Memory B cell (primary cell): ENCODE data around the gene COX7A2L.

Source experiments
- ATAC-seq: fragments of 150-1000 bp; cut with Tn5 transposase; 2 replicates; pipeline ENCODE4 v1.10.0; 2021; ENCODE audit warnings: low read depth, mild to moderate bottlenecking, moderate library complexity
- DNase-seq, 2 donors: peaks; one replicate each; pipeline ENCODE4 v3.0.0; 2022; ENCODE audit warnings: low spot score in 2 of 2
- H3K27ac Mint-ChIP-seq: one replicate; pipeline ENCODE4 v1.8.0; 2022; ENCODE audit warnings: mild to moderate bottlenecking, moderate library complexity, mixed read lengths
- H3K27me3 Mint-ChIP-seq: one replicate; pipeline ENCODE4 v1.8.0; 2022; ENCODE audit warnings: mixed read lengths
- H3K36me3 Mint-ChIP-seq: one replicate; pipeline ENCODE4 v1.8.0; 2022; ENCODE audit warnings: mild to moderate bottlenecking, mixed read lengths
- H3K4me1 Mint-ChIP-seq: one replicate; pipeline ENCODE4 v1.8.0; 2022; ENCODE audit warnings: mixed read lengths
- H3K4me3 Mint-ChIP-seq: one replicate; pipeline ENCODE4 v1.8.0; 2022; ENCODE audit warnings: mild to moderate bottlenecking, moderate library complexity, mixed read lengths
- H3K9me3 Mint-ChIP-seq: one replicate; pipeline ENCODE4 v1.8.0; 2022; ENCODE audit warnings: mixed read lengths

The COX7A2L gene

GRCh38 chr2:42328148-42328833, 32.7 kb downstream of the COX7A2L start:
- H3K4me3 Mint-ChIP-seq, result no peak overlapping the region
- DNase-seq, result no peak
- H3K4me1 Mint-ChIP-seq, result no peaks in the 10 kb centered on the region
- no peak overlapping the region for H3K27ac Mint-ChIP-seq
- peaks cover 31% of the 10 kb centered on the region for H3K36me3 Mint-ChIP-seq
- no peak for ATAC-seq
- H3K27me3 Mint-ChIP-seq, result no peaks in the 10 kb centered on the region
- no peaks in the 10 kb centered on the region for H3K9me3 Mint-ChIP-seq

GRCh38 chr2:42327125-42327524, 33.9 kb downstream of the COX7A2L start:
- peak overlapping the region; percentile 36 for H3K27ac Mint-ChIP-seq
- H3K9me3 Mint-ChIP-seq, result no peaks in the 10 kb centered on the region
- peaks cover 23% of the 10 kb centered on the region for H3K36me3 Mint-ChIP-seq
- DNase-seq, result no peak
- no peak overlapping the region for H3K4me3 Mint-ChIP-seq
- no peaks in the 10 kb centered on the region for H3K4me1 Mint-ChIP-seq
- ATAC-seq, result no peak
- no peaks in the 10 kb centered on the region for H3K27me3 Mint-ChIP-seq

GRCh38 chr2:42325609-42326008, 35.4 kb downstream of the COX7A2L start:
- H3K4me1 Mint-ChIP-seq, result no peaks in the 10 kb centered on the region
- DNase-seq (no peak), ATAC-seq (no peak)
- H3K9me3 Mint-ChIP-seq, result no peaks in the 10 kb centered on the region
- H3K4me3 Mint-ChIP-seq, result no peak overlapping the region
- peaks cover 16% of the 10 kb centered on the region for H3K36me3 Mint-ChIP-seq
- H3K27ac Mint-ChIP-seq, result peak overlapping the region; percentile 45
- H3K27me3 Mint-ChIP-seq, result no peaks in the 10 kb centered on the region

- H3K27me3 Mint-ChIP-seq, result no peaks in the 10 kb centered on the region
- H3K27ac Mint-ChIP-seq, result no peak overlapping the region
- H3K4me1 Mint-ChIP-seq, result no peaks in the 10 kb centered on the region
- H3K36me3 Mint-ChIP-seq, result peaks cover 14% of the 10 kb centered on the region
- ATAC-seq, result no peak
- no peak for DNase-seq
- no peaks in the 10 kb centered on the region for H3K9me3 Mint-ChIP-seq
- no peak overlapping the region for H3K4me3 Mint-ChIP-seq
These were observed 36.1 kb downstream of the COX7A2L start for GRCh38 chr2:42324949-42325348.

GRCh38 chr2:42324244-42324643, 36.8 kb downstream of the COX7A2L start:
- DNase-seq, result no peak
- peaks cover 9% of the 10 kb centered on the region for H3K36me3 Mint-ChIP-seq
- no peaks in the 10 kb centered on the region for H3K27me3 Mint-ChIP-seq

GRCh38 chr2:42321452-42322064, 39.5 kb downstream of the COX7A2L start:
- H3K36me3 Mint-ChIP-seq, result peaks cover 16% of the 10 kb centered on the region
- no peak for DNase-seq
- H3K4me1 Mint-ChIP-seq, result no peaks in the 10 kb centered on the region
- H3K4me3 Mint-ChIP-seq, result no peak overlapping the region
- peak overlapping the region; percentile 35 for H3K27ac Mint-ChIP-seq
- H3K27me3 Mint-ChIP-seq, result no peaks in the 10 kb centered on the region
- ATAC-seq, result no peak
- H3K9me3 Mint-ChIP-seq, result no peaks in the 10 kb centered on the region

More at GRCh38 chr2:42324244-42324643, 36.8 kb downstream of the COX7A2L start:
- Mint-ChIP-seq H3K4me3 (no peak overlapping the region), H3K9me3 (no peaks in the 10 kb centered on the region), H3K27ac (no peak overlapping the region), H3K4me1 (no peaks in the 10 kb centered on the region)
- ATAC-seq, result no peak

- Mint-ChIP-seq H3K4me3 (no peak overlapping the region), H3K27me3 (no peaks in the 10 kb centered on the region), H3K27ac (peak overlapping the region; percentile 78), H3K36me3 (peaks cover 20% of the 10 kb centered on the region), H3K4me1 (no peaks in the 10 kb centered on the region), H3K9me3 (no peaks in the 10 kb centered on the region)
- DNase-seq (no peak), ATAC-seq (no peak)
These were observed 41.8 kb downstream of the COX7A2L start for GRCh38 chr2:42319265-42319664.

- Mint-ChIP-seq H3K9me3 (no peaks in the 10 kb centered on the region), H3K4me3 (no peak overlapping the region), H3K27me3 (no peaks in the 10 kb centered on the region), H3K27ac (peak overlapping the region; percentile 42), H3K36me3 (peaks cover 20% of the 10 kb centered on the region), H3K4me1 (no peaks in the 10 kb centered on the region)
- DNase-seq (no peak), ATAC-seq (no peak)
These were observed 43.1 kb downstream of the COX7A2L start for GRCh38 chr2:42317945-42318344.

GRCh38 chr2:42317486-42317885, 43.5 kb downstream of the COX7A2L start:
- no peak for DNase-seq
- Mint-ChIP-seq H3K27ac (peak overlapping the region; percentile 67), H3K4me1 (no peaks in the 10 kb centered on the region), H3K36me3 (peaks cover 20% of the 10 kb centered on the region), H3K27me3 (no peaks in the 10 kb centered on the region), H3K9me3 (no peaks in the 10 kb centered on the region), H3K4me3 (no peak overlapping the region)
- no peak for ATAC-seq

GRCh38 chr2:42316910-42317309, 44.1 kb downstream of the COX7A2L start:
- Mint-ChIP-seq H3K4me1 (no peaks in the 10 kb centered on the region), H3K36me3 (peaks cover 22% of the 10 kb centered on the region), H3K27ac (peak overlapping the region; percentile 67)

GRCh38 chr2:42315844-42316470, 45.1 kb downstream of the COX7A2L start:
- H3K27me3 Mint-ChIP-seq, result no peaks in the 10 kb centered on the region
- H3K4me1 Mint-ChIP-seq, result no peaks in the 10 kb centered on the region
- H3K27ac Mint-ChIP-seq, result no peak overlapping the region
- no peaks in the 10 kb centered on the region for H3K9me3 Mint-ChIP-seq
- DNase-seq, result no peak
- no peak overlapping the region for H3K4me3 Mint-ChIP-seq
- ATAC-seq, result no peak
- H3K36me3 Mint-ChIP-seq, result peaks cover 22% of the 10 kb centered on the region

More at GRCh38 chr2:42316910-42317309, 44.1 kb downstream of the COX7A2L start:
- no peak overlapping the region for H3K4me3 Mint-ChIP-seq
- ATAC-seq (no peak), DNase-seq (no peak)
- H3K9me3 Mint-ChIP-seq, result no peaks in the 10 kb centered on the region
- H3K27me3 Mint-ChIP-seq, result no peaks in the 10 kb centered on the region

GRCh38 chr2:42314892-42315468, 46.0 kb downstream of the COX7A2L start:
- H3K27ac Mint-ChIP-seq, result no peak overlapping the region
- H3K4me1 Mint-ChIP-seq, result no peaks in the 10 kb centered on the region
- no peaks in the 10 kb centered on the region for H3K27me3 Mint-ChIP-seq
- H3K4me3 Mint-ChIP-seq, result no peak overlapping the region
- H3K36me3 Mint-ChIP-seq, result peaks cover 18% of the 10 kb centered on the region
- H3K9me3 Mint-ChIP-seq, result no peaks in the 10 kb centered on the region
- no peak for DNase-seq
- no peak for ATAC-seq

- H3K27me3 Mint-ChIP-seq, result no peaks in the 10 kb centered on the region
- no peak overlapping the region for H3K27ac Mint-ChIP-seq
- ATAC-seq, result no peak
- DNase-seq, result no peak
- H3K9me3 Mint-ChIP-seq, result no peaks in the 10 kb centered on the region
- no peaks in the 10 kb centered on the region for H3K4me1 Mint-ChIP-seq
- H3K4me3 Mint-ChIP-seq, result no peak overlapping the region
- peaks cover 13% of the 10 kb centered on the region for H3K36me3 Mint-ChIP-seq
These were observed 48.9 kb downstream of the COX7A2L start for GRCh38 chr2:42312106-42312505.

GRCh38 chr2:42310007-42310515, 51.0 kb downstream of the COX7A2L start:
- Mint-ChIP-seq H3K4me3 (no peak overlapping the region), H3K27me3 (no peaks in the 10 kb centered on the region), H3K9me3 (no peaks in the 10 kb centered on the region), H3K4me1 (no peaks in the 10 kb centered on the region), H3K36me3 (peaks cover 20% of the 10 kb centered on the region), H3K27ac (peak overlapping the region; percentile 55)
- DNase-seq, result no peak
- ATAC-seq, result no peak
